Endothelial cell of umbilical vein (primary cell): Measurements from ENCODE around the gene CBX3. TPM values are rescaled to one million over a fixed set of nuclear protein-coding genes. Genes with fewer than 3 reads are reported as not detected.

Experiments
- BruUV-seq: library from RNA; stranded (reverse); fragments of 400-500 nt; replicated peaks from 2 replicates; lab custom pipeline; 2021; lab: Mats Ljungman, UMichigan
- CTCF ChIA-PET: fragments of 300-600, 350-600 bp; sonication (Branson Sonifier 250); formaldehyde crosslinking; loops from one replicate; lab custom pipeline; 2021; ENCODE audit warnings: antibody characterized with exemption, inconsistent platforms; lab: Charles Lee
- POLR2A ChIA-PET: fragments of 300-600, 350-600 bp; sonication (Branson Sonifier 250); formaldehyde crosslinking; loops from one replicate; lab custom pipeline; 2021; ENCODE audit warnings: antibody characterized with exemption, inconsistent platforms; lab: Charles Lee
- DNase-seq: peaks from one replicate; pipeline ENCODE4 v3.0.0-alpha.2; 2011; ENCODE audit warnings: low read depth, low spot score
- FAIRE-seq: peaks from 2 replicates; lab custom pipeline; 2011; peaks lifted over from hg19 to GRCh38; lab: Jason Lieb, UNC
- H2AFZ ChIP-seq: 2 replicates; pipeline ENCODE4 v1.6.0; 2012; ENCODE audit warnings: low read depth, low read length, control low read depth, inconsistent platforms
- H3K27ac ChIP-seq: 2 replicates; pipeline ENCODE4 v1.5.1; 2011; ENCODE audit warnings: low read depth, mild to moderate bottlenecking, control low read depth, low read length, moderate library complexity; ENCODE audit not compliant: insufficient read depth
- H3K27me3 ChIP-seq, 2 experiments: 2 replicates each; pipeline versions ENCODE4 v1.6.0 to v1.6.1; 2011; ENCODE audit warnings: low read length in 2 of 2, mixed read lengths in 1 of 2; ENCODE audit not compliant: control insufficient read depth in 2 of 2, insufficient read depth in 2 of 2
- H3K36me3 ChIP-seq, 2 experiments: 2 replicates in 1 of 2; 3 replicates in 1 of 2; pipeline ENCODE4 v1.5.1; 2011; ENCODE audit warnings: low read length in 2 of 2, mild to moderate bottlenecking in 1 of 2, moderate library complexity in 1 of 2; ENCODE audit not compliant: control insufficient read depth in 2 of 2, insufficient read depth in 2 of 2; ENCODE audit errors: extremely low read depth in 1 of 2
- H3K4me1 ChIP-seq: 3 replicates; pipeline ENCODE4 v1.5.1; 2011; ENCODE audit warnings: mild to moderate bottlenecking, low read length; ENCODE audit not compliant: control insufficient read depth, insufficient read depth; ENCODE audit errors: extremely low read depth
- H3K4me2 ChIP-seq: 2 replicates; pipeline ENCODE4 v1.6.1; 2011; ENCODE audit warnings: low read length, control low read depth, mixed read lengths; ENCODE audit not compliant: insufficient read depth
- H3K4me3 ChIP-seq, 3 experiments: fragments of 200-600 bp in 1 of 3; sonication (generic), shearing (Covaris generic) in 1 of 3; replicated peaks in 1 of 3; 2 replicates each; pipeline ENCODE4 v1.5.1; 2011 to 2016; ENCODE audit warnings: control low read depth in 3 of 3, low read length in 3 of 3, mild to moderate bottlenecking in 2 of 3, inconsistent platforms in 1 of 3, low read depth in 1 of 3, moderate library complexity in 1 of 3; ENCODE audit not compliant: insufficient read depth in 1 of 3
- H3K79me2 ChIP-seq: 2 replicates; pipeline ENCODE4 v1.6.0; 2012; ENCODE audit warnings: low read length, inconsistent platforms; ENCODE audit not compliant: control insufficient read depth, insufficient read depth
- H3K9ac ChIP-seq: replicated peaks from 2 replicates; pipeline ENCODE3; 2011; ENCODE audit warnings: low read length, control low read depth; ENCODE audit not compliant: insufficient read depth; ENCODE audit errors: extremely low read depth
- H3K9me1 ChIP-seq: replicated peaks from 3 replicates; pipeline ENCODE4 v1.6.0; 2011; ENCODE audit warnings: mild to moderate bottlenecking, low read length; ENCODE audit not compliant: control insufficient read depth, insufficient read depth; ENCODE audit errors: extremely low read depth
- H3K9me3 ChIP-seq: replicated peaks from 2 replicates; pipeline ENCODE4 v1.5.1; 2012; ENCODE audit warnings: low read length, inconsistent platforms; ENCODE audit not compliant: control insufficient read depth, insufficient read depth
- H4K20me1 ChIP-seq: replicated peaks from 2 replicates; pipeline ENCODE3; 2011; ENCODE audit warnings: mild to moderate bottlenecking, low read length; ENCODE audit not compliant: control insufficient read depth, insufficient read depth; ENCODE audit errors: extremely low read depth
- EZH2 ChIP-seq: IDR thresholded peaks from 2 replicates; pipeline ENCODE4 v1.6.1; 2012; ENCODE audit warnings: borderline replicate concordance, low read depth, mild to moderate bottlenecking, moderate library complexity, low read length, inconsistent platforms; ENCODE audit not compliant: severe bottlenecking
- FOS ChIP-seq: IDR thresholded peaks from 2 replicates; pipeline ENCODE4 v1.6.1; 2011; ENCODE audit warnings: mild to moderate bottlenecking, low read length, moderate library complexity, borderline replicate concordance; ENCODE audit not compliant: insufficient read depth
- GATA2 ChIP-seq: IDR thresholded peaks from 2 replicates; pipeline ENCODE4 v1.7.0; 2011; ENCODE audit warnings: low read depth, mild to moderate bottlenecking, moderate library complexity, mixed read lengths, low read length; ENCODE audit not compliant: insufficient read length, insufficient read depth
- JUN ChIP-seq: IDR thresholded peaks from 2 replicates; pipeline ENCODE4 v1.6.1; 2011; ENCODE audit warnings: borderline replicate concordance, low read depth; ENCODE audit not compliant: insufficient read length, insufficient read depth
- MAX ChIP-seq: IDR thresholded peaks from 2 replicates; pipeline ENCODE4 v1.6.1; 2011; ENCODE audit not compliant: insufficient read depth, insufficient read length
- MYC ChIP-seq: IDR thresholded peaks from one replicate; pipeline ENCODE4 v1.6.1; 2011; ENCODE audit warnings: mild to moderate bottlenecking, low read depth, low read length
- POLR2A ChIP-seq: IDR thresholded peaks from 2 replicates; pipeline ENCODE4 v1.6.1; 2012; ENCODE audit warnings: low read depth, mild to moderate bottlenecking, control low read depth, low read length
- POLR2AphosphoS5 ChIP-seq: IDR thresholded peaks from 2 replicates; pipeline ENCODE4 v1.6.1; 2012; ENCODE audit warnings: low read depth, mild to moderate bottlenecking, control low read depth, low read length, moderate library complexity; ENCODE audit not compliant: insufficient read depth
- dilution Hi-C: fragments of 300-500 bp; cut with MboI; formaldehyde crosslinking; loops from one replicate; pipeline ENCODE4 v1.15.0; 2019; ENCODE audit warnings: low sequenced_read_pairs; ENCODE audit not compliant: extremely low pct_ligation_motif_present
- intact Hi-C: fragments of 100-400 bp; cut with micrococcal nuclease; formaldehyde crosslinking; loops from one replicate; pipeline ENCODE4 v1.10.0; 2022
- polyA plus RNA-seq, 4 experiments: library from polyadenylated mRNA; depleted of rRNA in 3 of 4; stranded (reverse) in 3 of 4; unstranded in 1 of 4; fragments of >200 nt; gene quantifications; 2 replicates each; pipeline versions ENCODE4 v1.2.1 to v1.2.3, GENCODE V29; 2011 to 2012; ENCODE audit warnings: missing spikeins in 1 of 4
- total RNA-seq: library from RNA; stranded (reverse); gene quantifications from 2 replicates; pipeline ENCODE4 v1.2.3, GENCODE V29; 2021
- TF ChIP-seq, protein P1 (sequence below), 2 donors: IDR thresholded peaks; 1 replicate in 1 of 2; 2 replicates in 1 of 2; pipeline ENCODE4 v1.5.1; 2011; ENCODE audit warnings: low read length in 2 of 2, mild to moderate bottlenecking in 2 of 2, moderate library complexity in 2 of 2, control low read depth in 1 of 2, inconsistent platforms in 1 of 2, low read depth in 1 of 2; ENCODE audit not compliant: insufficient read depth in 1 of 2; ENCODE audit errors: extremely low read depth in 1 of 2

Gene CBX3
- total and polyA plus RNA-seq, 2 donors (not counting 3 experiments of a cell fraction or from before 2014, with no cell fraction given), result 47.5 to 200 TPM

DNA sequence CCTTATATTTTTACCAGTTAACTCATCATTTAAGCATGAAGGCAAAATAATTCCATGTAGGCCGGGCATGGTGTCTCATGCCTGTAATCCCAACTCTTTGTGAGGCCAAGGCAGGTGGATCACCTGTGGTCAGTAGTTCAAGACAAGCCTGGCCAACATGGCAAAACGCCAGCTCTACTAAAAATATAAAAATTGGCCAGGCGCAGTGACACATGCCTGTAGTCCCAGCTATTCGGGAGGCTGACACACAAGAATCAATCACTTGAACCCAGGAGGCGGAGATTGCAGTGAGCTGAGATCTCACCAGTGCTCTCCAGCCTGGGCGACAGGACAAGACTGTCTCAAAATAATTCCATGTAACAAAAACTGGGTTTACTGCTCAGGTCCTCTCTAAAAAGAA is 19.3 kb upstream of the CBX3 start:
- Histone ChIP-seq H3K27ac (no peak overlapping the region), H3K9ac (no peak overlapping the region), H3K4me3 (no peak overlapping the region), H2AFZ (no peak overlapping the region), H3K4me1 (no peaks in the 10 kb centered on the region), H4K20me1 (no peaks in the 10 kb centered on the region), H3K27me3 (no peaks in the 10 kb centered on the region), H3K9me3 (no peaks in the 10 kb centered on the region), H3K79me2 (peaks cover 1% of the 10 kb centered on the region), H3K36me3 (peaks cover 2 to 7% of the 10 kb centered on the region in 2 experiments), H3K9me1 (no peaks in the 10 kb centered on the region), H3K4me2 (no peak overlapping the region)
- dilution Hi-C loops (loop anchor here (25.0 kb wide), 1 partner anchor 980 kb away; the partner anchor contains the start of genes HOXA10, HOXA3, HOXA7 and HOXA9), intact Hi-C loops (no loop called here)
- DNase-seq (no peak), FAIRE-seq (no peak)
- CTCF ChIA-PET, result interaction anchor here (1.0 to 4.6 kb wide), 3 partner anchors 90 to 289 kb away, joined by 3 to 30 read pairs (median 9); no protein-coding TSS in a partner anchor
- POLR2A ChIA-PET, result interaction anchor here (1.5 to 1.7 kb wide), 2 partner anchors 10 to 30 kb away, joined by 3 to 8 read pairs; partner anchors contain the start of gene NFE2L3
- no TSS peak for BruUV-seq
- TF ChIP-seq POLR2A, result peak; percentile 46
- TF ChIP-seq MYC, result no peak

DNA sequence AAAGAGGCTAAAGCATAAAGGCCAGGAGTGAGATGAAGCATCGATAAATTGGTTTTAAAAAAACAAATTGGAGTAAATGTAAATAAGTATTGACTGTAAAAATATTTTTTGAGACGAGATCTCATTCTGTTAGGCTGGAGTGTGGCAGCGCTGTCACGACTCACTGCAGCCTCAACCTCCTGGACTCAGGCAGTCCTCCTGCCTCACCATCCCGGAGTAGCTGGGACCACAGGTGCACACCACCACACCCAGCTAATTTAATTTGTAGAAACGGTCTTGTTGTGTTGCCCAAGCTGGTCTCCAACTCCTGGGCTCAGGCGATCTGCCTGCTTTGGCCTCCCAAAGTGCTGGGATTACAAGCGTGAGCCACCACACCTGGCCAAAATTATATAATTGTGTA is 18.8 kb upstream of the CBX3 start:
- no peaks in the 10 kb centered on the region for H4K20me1 ChIP-seq
- H3K9me3 ChIP-seq, result no peaks in the 10 kb centered on the region
- FAIRE-seq (no peak), DNase-seq (no peak)
- H3K9ac ChIP-seq, result no peak overlapping the region
- H3K27me3 ChIP-seq, result no peaks in the 10 kb centered on the region
- no peaks in the 10 kb centered on the region for H3K4me1 ChIP-seq
- no peak overlapping the region for H3K4me3 ChIP-seq
- CTCF ChIA-PET, result interaction anchor here (1.0 to 4.6 kb wide), 4 partner anchors 9 to 290 kb away, joined by 3 to 30 read pairs (median 7); no protein-coding TSS in a partner anchor
- dilution Hi-C loops (loop anchor here (25.0 kb wide), 1 partner anchor 980 kb away; the partner anchor contains the start of genes HOXA10, HOXA3, HOXA7 and HOXA9), intact Hi-C loops (no loop called here)
- no TSS peak for BruUV-seq
- TF ChIP-seq, protein P1, sequence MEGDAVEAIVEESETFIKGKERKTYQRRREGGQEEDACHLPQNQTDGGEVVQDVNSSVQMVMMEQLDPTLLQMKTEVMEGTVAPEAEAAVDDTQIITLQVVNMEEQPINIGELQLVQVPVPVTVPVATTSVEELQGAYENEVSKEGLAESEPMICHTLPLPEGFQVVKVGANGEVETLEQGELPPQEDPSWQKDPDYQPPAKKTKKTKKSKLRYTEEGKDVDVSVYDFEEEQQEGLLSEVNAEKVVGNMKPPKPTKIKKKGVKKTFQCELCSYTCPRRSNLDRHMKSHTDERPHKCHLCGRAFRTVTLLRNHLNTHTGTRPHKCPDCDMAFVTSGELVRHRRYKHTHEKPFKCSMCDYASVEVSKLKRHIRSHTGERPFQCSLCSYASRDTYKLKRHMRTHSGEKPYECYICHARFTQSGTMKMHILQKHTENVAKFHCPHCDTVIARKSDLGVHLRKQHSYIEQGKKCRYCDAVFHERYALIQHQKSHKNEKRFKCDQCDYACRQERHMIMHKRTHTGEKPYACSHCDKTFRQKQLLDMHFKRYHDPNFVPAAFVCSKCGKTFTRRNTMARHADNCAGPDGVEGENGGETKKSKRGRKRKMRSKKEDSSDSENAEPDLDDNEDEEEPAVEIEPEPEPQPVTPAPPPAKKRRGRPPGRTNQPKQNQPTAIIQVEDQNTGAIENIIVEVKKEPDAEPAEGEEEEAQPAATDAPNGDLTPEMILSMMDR (IDR thresholded peaks at IDR 0.05; ENCODE audit: extremely low read depth in 1 of 2, insufficient read depth in 1 of 2, low read depth in 1 of 2, low read length in 2 of 2), result no peak
- no peak for TF ChIP-seq GATA2
- TF ChIP-seq JUN, result no peak
- no peak for TF ChIP-seq POLR2A
- TF ChIP-seq MYC, result no peak
- no peak for TF ChIP-seq EZH2
- no peak for TF ChIP-seq FOS
- TF ChIP-seq MAX, result no peak
- no peak for TF ChIP-seq POLR2AphosphoS5
- POLR2A ChIA-PET, result interaction anchor here (1.7 kb wide), 1 partner anchor 9 kb away, joined by 8 read pairs; no protein-coding TSS in a partner anchor
- H3K4me2 ChIP-seq, result no peak overlapping the region
- H3K27ac ChIP-seq, result no peak overlapping the region
- H3K9me1 ChIP-seq, result no peaks in the 10 kb centered on the region
- H3K79me2 ChIP-seq, result peaks cover 2% of the 10 kb centered on the region
- H2AFZ ChIP-seq, result no peak overlapping the region
- peaks cover 4 to 10% of the 10 kb centered on the region in 2 experiments for H3K36me3 ChIP-seq
